ENCODE data around the gene TMEM62.

DNA sequence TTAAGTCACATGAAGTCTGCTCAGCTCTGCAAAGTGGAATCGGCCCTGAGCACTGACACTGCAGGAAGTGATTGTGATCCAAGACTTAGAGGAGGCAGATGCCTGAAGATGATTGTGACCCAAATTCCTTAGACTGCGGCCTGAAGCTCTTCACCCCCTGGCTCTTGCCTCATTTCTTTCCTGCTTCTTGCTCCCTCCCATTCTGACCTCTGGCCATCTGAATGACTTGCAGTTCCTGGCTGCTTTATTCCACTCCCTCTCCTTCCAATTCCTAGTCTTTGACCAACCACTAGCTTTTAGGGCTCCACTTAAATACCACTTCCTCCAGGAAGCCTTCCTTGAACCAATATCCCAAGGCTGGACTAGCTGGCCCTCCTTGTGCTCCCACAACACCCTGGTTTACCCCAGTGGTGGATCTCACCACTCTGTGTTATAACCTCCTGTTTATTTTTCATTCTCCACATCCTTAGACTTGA, 97.3 kb downstream of the TMEM62 start:
- TF ChIP-seq, protein P1, sequence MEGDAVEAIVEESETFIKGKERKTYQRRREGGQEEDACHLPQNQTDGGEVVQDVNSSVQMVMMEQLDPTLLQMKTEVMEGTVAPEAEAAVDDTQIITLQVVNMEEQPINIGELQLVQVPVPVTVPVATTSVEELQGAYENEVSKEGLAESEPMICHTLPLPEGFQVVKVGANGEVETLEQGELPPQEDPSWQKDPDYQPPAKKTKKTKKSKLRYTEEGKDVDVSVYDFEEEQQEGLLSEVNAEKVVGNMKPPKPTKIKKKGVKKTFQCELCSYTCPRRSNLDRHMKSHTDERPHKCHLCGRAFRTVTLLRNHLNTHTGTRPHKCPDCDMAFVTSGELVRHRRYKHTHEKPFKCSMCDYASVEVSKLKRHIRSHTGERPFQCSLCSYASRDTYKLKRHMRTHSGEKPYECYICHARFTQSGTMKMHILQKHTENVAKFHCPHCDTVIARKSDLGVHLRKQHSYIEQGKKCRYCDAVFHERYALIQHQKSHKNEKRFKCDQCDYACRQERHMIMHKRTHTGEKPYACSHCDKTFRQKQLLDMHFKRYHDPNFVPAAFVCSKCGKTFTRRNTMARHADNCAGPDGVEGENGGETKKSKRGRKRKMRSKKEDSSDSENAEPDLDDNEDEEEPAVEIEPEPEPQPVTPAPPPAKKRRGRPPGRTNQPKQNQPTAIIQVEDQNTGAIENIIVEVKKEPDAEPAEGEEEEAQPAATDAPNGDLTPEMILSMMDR (conservative IDR thresholded peaks at IDR 0.05), result no peak
- no peak for TF ChIP-seq ZFX (IDR thresholded peaks at IDR 0.05)
